Activated CD4-positive, alpha-beta T cell treated with anti-CD3 and anti-CD28 coated beads, Interleukin-2, amount 50 U/mL, for 48 hours (primary cell): ENCODE measurements around the gene IQSEC1.

Source experiments
- DNase-seq, 2 experiments: peaks; one replicate each; pipeline ENCODE4 v3.0.0-alpha.2; 2020

IQSEC1 gene

GRCh38 chr3:12924437-12924836 is 148.8 kb downstream of the IQSEC1 start:
- no peak for DNase-seq

GRCh38 chr3:12922881-12923431 is 150.3 kb downstream of the IQSEC1 start:
- no peak for DNase-seq

DNA sequence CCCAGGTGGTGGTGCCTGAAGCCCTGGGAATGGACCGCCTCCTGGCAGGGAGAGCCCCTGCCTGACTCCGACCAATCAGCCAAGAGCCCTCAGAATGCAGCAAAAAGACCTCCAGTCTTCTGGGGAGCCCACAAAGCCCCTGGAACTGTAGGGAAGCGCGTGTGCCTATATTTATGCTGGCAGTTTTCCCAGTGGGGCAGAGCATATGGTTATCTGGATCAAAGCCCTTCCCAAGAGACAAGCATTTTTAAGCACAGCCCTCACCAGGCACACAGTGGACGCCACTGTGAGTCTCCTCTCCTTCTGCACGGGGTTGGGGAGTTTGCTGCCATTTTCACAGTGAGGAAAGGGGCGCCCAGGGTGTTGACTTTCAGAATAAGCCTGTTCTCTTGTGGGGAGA is 150.9 kb downstream of the IQSEC1 start:
- no peak for DNase-seq

DNA sequence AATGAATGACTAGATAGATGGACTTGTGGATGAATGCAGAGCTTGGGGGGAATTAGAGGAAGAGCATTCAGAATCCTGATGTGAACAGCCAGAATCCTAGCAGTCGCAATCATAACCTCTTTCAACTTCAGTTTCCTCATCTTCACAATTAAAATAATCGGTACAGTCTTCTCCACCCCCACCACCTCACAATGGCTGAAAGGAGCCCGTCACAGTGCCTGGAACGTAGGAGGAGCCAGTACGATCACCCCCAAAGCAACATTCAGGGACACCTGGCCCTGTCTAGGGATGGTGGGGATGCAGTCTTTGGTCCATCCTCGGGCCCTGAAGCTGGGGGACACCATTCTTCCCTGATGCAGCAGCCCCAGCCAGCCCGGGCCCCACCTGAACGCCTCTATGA is 151.5 kb downstream of the IQSEC1 start:
- no peak for DNase-seq

DNA sequence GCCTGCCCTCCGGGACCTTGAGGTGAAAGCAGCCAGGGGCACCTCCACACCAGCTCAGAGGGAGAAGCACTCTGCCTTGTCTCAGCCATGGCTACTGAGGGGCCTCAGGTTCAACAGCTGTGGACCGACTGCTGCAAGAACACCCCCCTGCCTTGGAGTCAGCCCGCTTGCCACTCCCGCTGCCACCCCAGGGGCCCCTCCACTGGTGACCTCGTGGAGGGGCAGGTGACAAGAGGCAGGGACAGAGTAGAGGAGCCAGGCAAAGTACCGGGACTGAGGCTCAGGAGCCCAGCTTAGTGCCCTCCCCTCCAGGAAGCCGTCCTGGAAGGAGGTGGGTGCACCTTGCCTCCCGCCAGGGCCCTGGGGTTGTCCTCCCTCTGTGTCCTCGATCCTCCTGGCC is 152.3 kb downstream of the IQSEC1 start:
- DNase-seq = no peak

DNA sequence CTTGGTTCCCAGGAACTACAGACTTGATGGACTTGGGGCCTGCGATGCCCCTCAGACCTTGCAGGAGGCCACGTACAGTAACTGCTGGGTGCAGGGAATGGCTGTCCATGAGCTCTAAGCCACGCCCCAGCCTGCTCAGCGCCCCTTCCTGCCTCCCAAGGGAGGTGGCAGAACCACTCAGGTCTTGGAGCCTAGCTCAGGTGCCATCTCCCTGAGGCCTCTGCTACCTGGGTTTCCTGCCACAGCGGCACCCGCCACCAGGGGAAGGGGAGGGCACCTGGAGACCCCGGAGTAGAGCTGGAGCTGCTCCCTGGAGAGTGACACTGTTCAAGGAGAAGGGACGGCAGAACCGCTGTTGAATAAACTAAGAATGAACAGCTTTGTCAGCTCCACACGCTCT is 154.0 kb downstream of the IQSEC1 start:
- no peak for DNase-seq

DNA sequence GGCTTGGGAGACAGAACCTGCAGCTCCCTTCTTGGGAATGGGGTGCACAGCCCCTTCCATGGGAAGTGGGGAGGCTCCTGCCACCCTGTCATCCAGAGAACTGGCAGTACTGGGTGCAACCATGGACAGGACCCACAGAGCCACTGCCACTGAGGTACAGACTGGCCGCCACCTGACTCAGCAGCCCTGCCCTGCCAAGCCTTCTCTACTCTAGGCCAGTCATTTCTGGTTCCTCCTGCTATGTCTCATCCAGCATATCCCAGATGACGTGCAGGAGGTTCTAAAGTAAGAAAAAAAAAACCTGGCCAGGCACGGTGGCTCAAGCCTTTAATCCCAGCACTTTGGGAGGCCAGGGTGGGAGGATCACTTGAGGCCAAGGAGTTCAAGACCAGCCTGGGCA is 155.0 kb downstream of the IQSEC1 start:
- DNase-seq = no peak

GRCh38 chr3:12916159-12916558 is 157.1 kb downstream of the IQSEC1 start:
- peak in 1 of 2 experiments; percentile 16 for DNase-seq

DNA sequence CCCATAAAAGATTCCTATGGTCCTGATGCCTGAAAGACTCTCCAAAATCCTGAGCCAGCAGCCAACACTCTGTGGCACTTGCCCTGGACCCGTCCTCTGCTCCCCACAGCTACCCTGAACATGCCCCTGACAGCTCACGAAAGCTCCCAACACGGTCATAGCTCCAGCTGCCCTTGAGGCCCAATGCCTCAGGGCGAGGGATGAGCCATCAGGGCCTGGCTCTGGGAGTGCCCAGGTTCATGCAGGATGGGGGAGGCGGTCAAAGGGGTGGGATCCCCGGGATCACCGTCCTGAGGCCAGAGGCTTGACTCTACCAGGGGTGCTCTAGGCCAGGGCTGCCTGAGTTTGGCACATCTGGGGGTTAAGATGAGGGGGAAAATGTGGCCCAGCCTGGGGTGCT is 159.1 kb downstream of the IQSEC1 start:
- DNase-seq = no peak

GRCh38 chr3:12911881-12912415 is 161.3 kb downstream of the IQSEC1 start:
- DNase-seq = no peak

DNA sequence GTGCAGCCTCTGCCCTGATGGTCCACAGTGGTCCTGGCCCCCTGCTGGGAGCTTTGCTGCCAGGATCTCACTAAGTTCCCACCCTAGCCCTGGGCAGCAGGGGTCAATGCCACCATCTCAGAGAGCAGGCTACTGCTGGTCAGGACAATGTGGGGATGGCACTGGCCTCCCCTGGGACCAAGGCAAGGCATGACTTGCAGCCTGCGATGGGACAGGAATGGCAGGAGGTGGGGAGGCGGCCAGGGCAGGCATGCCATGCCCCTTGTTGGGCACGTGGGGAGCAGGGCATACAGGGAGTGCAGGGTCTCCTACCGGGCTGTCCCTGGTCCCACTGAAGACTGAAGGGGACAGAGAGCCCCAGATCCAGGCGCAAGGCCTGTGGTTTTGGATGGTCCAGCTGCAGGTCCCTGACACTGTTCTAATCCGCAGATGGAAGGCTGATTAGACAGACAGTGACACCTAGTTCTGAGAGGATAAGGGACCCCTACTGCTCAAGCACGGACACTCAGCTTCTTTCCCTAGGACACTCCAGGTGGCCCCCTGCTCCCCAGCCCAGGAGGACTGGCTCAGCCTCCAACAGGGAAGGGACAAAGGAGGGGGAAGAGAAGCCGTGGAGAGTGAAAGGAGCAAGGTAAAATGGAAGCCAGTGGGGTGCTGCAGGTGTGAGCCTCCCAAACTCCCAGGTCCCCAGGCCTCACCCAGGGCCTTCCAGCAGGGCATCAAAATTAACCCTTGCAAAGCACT is 162.7 kb downstream of the IQSEC1 start:
- no peak for DNase-seq

- DNase-seq = no peak
Observed at GRCh38 chr3:12909710-12910109, 163.5 kb downstream of the IQSEC1 start.

GRCh38 chr3:12908859-12909258 is 164.4 kb downstream of the IQSEC1 start:
- no peak for DNase-seq

- DNase-seq = no peak
Observed at GRCh38 chr3:12908136-12908730, 165.0 kb downstream of the IQSEC1 start.

- DNase-seq = no peak
Observed at GRCh38 chr3:12907729-12908128, 165.5 kb downstream of the IQSEC1 start.

DNA sequence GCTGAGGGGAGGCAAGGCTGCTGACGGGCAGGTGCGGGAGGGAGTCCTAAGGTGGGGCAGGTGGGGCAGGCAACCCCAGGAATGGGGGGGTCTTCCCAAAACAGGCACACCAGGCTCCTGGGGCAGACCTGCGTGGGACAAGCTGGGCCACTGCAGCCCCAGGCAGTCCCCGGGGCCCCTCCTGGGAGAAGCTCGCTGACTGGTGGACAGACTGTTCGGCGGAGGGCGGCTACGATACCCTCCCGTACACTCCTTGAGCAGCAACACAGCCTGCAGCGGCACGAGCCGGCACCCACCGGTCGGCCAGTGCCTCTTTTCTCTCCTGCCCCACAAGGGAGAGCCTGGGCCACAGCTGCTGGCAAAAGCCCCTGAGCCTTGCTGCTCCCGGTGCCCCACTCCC is 165.9 kb downstream of the IQSEC1 start:
- no peak for DNase-seq

GRCh38 chr3:12906916-12907290 is 166.3 kb downstream of the IQSEC1 start:
- no peak for DNase-seq

GRCh38 chr3:12906141-12906915 is 166.9 kb downstream of the IQSEC1 start:
- no peak for DNase-seq

- no peak for DNase-seq
Observed at GRCh38 chr3:12905316-12906071, 167.7 kb downstream of the IQSEC1 start.

DNA sequence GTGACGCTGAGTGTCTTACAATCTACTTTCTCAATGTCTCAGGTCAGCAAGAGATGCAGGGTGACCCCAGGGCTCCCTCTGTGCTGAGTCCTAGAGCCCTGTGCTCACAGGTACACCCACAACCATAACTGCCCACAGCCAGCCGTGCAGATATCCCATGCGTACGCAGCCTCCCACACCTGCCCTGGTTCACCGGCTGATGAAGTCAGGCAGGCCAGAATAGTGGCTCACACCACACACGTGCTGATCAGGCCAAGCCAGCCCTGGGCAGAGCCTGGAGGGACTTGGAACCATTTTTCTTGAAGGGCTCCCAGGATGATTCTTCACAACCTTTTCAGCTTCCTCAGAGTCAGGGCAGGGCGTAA is 168.3 kb downstream of the IQSEC1 start:
- no peak for DNase-seq

- no peak for DNase-seq
Observed at GRCh38 chr3:12903881-12904280, 169.3 kb downstream of the IQSEC1 start.

- no peak for DNase-seq
Observed at GRCh38 chr3:12903000-12903800, 170.0 kb downstream of the IQSEC1 start.
